Activated CD4-positive, alpha-beta T cell treated with anti-CD3 and anti-CD28 coated beads for 24 hours (primary cell): ENCODE data around the gene CPLX3.

Experiments
- DNase-seq, 2 donors: peaks; one replicate each; pipeline ENCODE4 v3.0.0-alpha.2; 2020; ENCODE audit warnings: low read depth in 2 of 2

CPLX3 gene

GRCh38 chr15:74788042-74788682, 38.3 kb upstream of the CPLX3 start:
- DNase-seq, result no peak

- DNase-seq, result no peak
Observed at GRCh38 chr15:74788683-74789151, 37.7 kb upstream of the CPLX3 start.

- no peak for DNase-seq
Observed at GRCh38 chr15:74789171-74789631, 37.2 kb upstream of the CPLX3 start.

DNA sequence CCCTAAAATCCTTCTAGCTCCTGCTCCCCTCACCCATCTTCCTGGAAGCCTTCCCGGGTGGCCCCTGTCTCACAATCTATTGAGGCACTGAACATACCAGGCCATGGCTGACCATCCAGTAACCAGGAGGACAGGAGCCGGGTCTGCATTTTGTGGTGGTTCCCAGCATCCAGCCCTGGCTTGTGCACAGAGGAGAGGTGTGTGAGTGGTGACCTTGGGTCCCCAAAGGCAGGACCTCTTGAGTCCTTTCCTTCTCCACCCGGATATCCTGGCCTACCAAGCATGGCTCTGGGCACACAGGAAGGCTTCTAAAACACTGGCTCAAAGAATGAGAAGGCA, 36.7 kb upstream of the CPLX3 start:
- no peak for DNase-seq

DNA sequence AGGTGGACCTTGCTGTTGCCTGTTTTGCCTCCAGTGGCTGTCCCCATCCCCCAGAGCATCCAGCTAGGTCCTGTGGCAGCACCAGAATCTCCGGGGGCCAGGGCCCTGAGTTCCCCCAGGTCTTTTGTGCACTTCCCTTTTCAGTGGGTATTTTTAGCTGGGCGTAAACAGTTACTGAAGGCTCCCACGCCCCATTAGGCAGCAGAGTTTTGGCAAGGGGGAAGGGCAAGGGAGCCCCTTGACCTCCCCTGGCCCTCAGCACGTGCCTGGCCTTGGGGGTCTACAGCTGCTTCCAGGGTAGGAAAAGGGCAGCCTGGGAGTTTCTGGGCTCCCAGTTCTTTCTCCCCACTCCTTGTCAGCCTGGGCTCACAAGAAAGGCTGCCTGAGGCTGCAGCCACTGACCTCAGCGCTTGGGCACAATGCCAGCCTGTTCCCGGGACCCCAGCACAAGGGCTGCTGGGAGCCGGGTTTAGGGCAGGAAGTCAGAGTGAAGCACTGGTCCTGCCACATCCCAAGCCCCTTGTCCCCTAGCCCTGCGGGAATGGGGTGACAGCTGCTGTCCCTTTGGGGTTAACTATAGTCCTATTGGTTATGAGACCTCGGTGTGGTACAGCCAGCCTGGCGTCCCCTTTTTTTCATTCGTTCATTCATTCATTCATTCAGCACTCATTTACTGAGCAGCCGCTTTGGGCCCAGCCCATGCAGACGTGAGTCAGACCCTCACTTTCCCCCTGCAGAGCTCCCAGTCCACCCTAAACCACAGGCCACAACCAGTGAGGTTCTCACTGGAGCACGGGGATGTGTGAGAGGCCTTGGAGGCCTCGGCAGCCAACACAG, 36.1 kb upstream of the CPLX3 start:
- no peak for DNase-seq

- DNase-seq, result no peak
Observed at GRCh38 chr15:74791007-74791406, 35.4 kb upstream of the CPLX3 start.

DNA sequence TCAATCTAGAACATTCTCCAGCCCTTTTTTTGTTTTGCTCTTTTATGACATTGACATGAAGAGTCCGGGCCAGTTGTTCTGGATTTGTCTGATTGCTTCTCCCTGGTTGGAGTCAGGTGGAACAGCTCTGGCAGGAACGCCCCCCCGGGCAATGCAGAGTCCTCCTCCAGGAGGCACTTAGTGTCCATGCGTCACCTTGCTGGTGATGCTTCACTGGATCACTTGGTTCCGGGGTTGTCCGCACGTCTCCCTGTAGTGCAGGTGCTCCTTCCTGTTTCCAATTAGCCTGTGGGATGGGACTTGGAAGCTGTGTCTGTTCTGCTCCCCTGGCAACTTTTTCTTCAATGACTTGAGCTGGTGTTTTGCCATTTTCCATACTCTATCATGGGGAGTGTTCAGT, 34.8 kb upstream of the CPLX3 start:
- no peak for DNase-seq

GRCh38 chr15:74792227-74793016, 34.0 kb upstream of the CPLX3 start:
- DNase-seq, result no peak

GRCh38 chr15:74793135-74794028, 33.0 kb upstream of the CPLX3 start:
- DNase-seq, result peak in 1 of 2 donors; percentile 56

- DNase-seq, result no peak
Observed at GRCh38 chr15:74794248-74794969, 32.0 kb upstream of the CPLX3 start.

- DNase-seq, result no peak
Observed at GRCh38 chr15:74794970-74795349, 31.5 kb upstream of the CPLX3 start.

DNA sequence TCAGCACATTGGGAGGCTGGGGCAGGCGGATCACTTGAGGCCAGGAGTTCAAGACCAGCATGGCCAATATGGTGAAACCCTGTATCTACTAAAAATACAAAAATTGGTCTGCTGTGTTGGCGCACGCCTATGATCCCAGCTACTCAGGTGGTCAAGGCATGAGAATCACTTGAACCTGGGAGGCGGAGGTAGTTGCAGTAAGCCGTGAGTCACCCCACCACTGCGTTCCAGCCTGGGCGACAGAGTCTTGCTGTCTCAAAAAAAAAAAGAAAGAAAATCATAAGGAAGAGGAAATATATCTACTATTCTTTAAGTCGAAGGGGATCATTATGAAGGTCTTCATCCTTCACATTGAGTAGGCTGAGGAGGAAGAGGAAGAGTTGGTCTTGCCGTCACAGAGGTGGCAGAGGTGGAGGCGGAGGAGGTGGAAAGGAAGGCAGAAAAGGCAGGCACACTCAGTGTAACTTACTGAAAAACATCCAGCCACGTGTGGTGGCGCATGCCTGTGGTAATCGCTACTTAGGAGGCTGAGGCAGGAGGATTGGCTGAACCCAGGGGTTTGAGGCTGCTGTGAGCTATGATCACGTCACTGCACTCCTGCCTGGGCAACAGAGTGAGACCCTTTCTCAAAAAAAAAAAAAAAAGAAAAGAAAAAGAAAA, 30.3 kb upstream of the CPLX3 start:
- DNase-seq, result no peak

DNA sequence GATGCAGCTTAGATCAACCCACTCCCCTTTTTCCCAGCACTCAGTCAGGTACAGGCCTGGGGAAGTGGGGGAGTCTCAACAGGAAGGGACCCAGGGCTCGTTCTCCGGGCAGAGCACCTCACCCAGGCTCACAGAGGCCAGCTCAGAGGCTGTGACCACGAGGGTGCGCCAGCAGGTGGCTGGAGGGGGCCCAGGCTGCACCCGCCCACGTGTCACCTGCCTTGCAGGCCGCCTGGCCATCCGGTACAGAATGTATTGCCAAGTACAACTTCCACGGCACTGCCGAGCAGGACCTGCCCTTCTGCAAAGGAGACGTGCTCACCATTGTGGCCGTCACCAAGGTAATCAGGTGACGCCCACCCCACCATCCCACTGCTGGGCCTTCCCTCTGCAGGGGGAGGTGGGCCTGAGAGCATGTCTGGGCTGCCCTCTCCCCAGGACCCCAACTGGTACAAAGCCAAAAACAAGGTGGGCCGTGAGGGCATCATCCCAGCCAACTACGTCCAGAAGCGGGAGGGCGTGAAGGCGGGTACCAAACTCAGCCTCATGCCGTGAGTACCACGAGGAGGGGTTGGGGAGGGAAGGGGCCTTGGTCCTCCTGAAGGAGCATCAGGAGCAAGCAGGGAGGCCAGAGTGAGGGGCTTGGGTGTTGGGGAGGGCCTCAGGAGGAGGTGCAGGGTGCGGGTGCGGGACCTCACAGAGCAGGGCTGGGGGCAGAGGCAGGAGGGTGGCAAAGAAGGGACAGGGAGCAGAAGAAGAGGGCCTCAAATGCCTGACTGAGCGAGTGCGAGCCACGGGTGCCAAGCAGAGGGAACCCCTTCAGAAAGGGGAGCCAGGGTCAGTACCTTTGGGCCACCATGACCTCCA, 27.8 kb upstream of the CPLX3 start:
- no peak for DNase-seq

DNA sequence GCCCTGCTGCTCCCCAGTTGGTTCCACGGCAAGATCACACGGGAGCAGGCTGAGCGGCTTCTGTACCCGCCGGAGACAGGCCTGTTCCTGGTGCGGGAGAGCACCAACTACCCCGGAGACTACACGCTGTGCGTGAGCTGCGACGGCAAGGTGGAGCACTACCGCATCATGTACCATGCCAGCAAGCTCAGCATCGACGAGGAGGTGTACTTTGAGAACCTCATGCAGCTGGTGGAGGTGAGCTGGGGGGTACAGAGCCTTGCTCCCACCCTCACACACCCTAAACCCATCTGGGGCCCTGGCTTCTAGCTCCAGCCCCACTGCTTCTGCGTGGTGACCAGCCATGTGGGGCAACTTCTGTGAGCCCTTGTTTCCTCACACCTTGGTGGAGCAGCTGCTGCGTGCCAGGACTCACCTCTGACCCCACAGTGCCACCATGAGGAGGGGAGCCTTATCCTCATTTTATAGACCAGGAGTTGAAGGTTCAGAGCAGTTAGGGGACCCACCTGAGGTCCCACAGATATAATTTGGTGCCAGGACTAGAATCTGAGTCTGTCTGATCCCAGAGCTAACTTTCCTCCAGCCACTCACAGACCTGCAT, 27.1 kb upstream of the CPLX3 start:
- DNase-seq, result no peak

GRCh38 chr15:74799856-74800558, 26.4 kb upstream of the CPLX3 start:
- peak; percentile 79 to 80 for DNase-seq

DNA sequence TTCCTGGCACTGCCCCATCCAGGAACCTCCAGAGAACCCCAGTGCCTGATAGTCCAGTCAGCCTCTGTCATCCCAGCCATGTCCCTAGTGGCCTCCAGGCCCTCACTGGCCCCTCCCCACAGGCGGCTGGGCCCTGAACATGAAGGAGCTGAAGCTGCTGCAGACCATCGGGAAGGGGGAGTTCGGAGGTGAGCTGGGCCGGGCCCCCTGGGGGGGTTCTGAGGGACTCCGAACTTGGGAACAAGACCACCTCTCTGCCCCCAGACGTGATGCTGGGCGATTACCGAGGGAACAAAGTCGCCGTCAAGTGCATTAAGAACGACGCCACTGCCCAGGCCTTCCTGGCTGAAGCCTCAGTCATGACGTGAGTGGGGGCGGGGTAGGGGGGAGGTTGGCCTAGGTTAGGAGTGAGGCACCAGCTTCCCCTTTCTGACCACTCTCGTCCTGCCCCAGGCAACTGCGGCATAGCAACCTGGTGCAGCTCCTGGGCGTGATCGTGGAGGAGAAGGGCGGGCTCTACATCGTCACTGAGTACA, 25.8 kb upstream of the CPLX3 start:
- DNase-seq, result no peak

- no peak for DNase-seq
Observed at GRCh38 chr15:74801311-74801997, 25.0 kb upstream of the CPLX3 start.
